Measurements from ENCODE around the gene MEIKIN. TPM values are rescaled to one million over a fixed set of nuclear protein-coding genes. Genes with fewer than 3 reads are reported as not detected.

The MEIKIN gene
- total RNA-seq, 2 donors from 2014 or later: not detected

DNA sequence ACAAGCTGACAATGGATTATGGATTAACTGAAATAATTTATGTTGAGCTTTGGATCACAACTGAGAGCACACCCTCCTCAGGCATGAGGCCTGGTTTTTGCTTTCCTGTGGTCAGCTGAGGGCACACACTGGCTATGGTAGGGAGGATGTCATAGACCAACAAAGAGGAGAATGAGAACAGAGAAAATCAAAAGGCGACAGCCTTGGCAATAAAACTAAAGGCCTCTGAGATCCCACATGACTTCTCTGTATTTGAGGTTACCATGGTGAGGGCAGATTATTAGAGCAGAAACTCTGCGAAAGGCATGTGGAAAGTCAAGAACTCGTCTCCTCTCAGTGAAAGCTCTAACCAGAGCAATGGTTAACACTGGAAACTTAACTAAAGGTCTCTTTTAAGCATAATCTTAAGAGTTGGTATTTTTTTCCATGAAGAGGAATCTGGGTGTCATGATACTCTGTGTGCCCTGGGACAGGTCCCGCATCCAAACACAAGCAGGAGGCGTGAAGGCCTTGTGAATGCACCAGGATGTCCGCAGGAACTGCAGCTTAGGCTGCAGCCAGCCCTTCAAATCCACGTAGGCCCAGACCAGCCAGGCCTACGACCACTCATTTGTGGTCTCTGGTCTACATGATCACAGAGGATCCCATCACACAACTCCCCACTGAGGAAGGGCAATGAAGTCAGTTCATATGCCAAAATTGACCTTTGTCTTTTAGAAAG, 12.4 kb upstream of the MEIKIN start:
- Histone ChIP-seq H3K9me3 (no peaks in the 10 kb centered on the region), H3K27me3 (no peaks in the 10 kb centered on the region), H3K4me1 (no peaks in the 10 kb centered on the region)

DNA sequence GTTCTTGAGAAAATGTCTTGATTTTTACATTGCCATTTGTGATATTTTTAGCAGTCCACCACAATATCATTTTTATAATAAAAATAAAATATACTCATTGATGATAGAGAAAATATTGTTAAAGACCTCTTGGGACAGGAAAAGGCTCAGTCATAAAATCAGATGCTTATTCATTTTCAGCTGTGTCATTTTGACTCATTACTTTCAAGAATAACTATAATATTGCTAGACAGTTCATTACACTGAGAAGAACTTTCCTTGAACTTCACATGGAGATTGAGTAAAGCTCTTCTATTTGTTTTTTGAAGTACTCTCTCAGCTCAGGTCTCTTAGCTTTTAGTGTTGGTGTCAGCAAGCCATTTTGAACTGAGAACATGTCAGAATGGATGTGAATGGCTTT, 8.5 kb upstream of the MEIKIN start:
- no peaks in the 10 kb centered on the region for H3K36me3 ChIP-seq
- TF ChIP-seq, protein P1, sequence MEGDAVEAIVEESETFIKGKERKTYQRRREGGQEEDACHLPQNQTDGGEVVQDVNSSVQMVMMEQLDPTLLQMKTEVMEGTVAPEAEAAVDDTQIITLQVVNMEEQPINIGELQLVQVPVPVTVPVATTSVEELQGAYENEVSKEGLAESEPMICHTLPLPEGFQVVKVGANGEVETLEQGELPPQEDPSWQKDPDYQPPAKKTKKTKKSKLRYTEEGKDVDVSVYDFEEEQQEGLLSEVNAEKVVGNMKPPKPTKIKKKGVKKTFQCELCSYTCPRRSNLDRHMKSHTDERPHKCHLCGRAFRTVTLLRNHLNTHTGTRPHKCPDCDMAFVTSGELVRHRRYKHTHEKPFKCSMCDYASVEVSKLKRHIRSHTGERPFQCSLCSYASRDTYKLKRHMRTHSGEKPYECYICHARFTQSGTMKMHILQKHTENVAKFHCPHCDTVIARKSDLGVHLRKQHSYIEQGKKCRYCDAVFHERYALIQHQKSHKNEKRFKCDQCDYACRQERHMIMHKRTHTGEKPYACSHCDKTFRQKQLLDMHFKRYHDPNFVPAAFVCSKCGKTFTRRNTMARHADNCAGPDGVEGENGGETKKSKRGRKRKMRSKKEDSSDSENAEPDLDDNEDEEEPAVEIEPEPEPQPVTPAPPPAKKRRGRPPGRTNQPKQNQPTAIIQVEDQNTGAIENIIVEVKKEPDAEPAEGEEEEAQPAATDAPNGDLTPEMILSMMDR (IDR thresholded peaks at IDR 0.05): no peak
- H3K9me3 ChIP-seq: no peaks in the 10 kb centered on the region
- H3K4me1 ChIP-seq: no peaks in the 10 kb centered on the region
- no peak overlapping the region for H3K27ac ChIP-seq
- no peak for DNase-seq (ENCODE audit: low spot score)
- no peaks in the 10 kb centered on the region for H3K27me3 ChIP-seq
- no peak overlapping the region for H3K4me3 ChIP-seq

More for the DNA sequence above, 12.4 kb upstream of the MEIKIN start:
- TF ChIP-seq, protein P1 (IDR thresholded peaks at IDR 0.05): no peak
- no peak for DNase-seq (ENCODE audit: low spot score)
- H3K27ac ChIP-seq: no peak overlapping the region
- H3K4me3 ChIP-seq: no peak overlapping the region
- no peaks in the 10 kb centered on the region for H3K36me3 ChIP-seq

DNA sequence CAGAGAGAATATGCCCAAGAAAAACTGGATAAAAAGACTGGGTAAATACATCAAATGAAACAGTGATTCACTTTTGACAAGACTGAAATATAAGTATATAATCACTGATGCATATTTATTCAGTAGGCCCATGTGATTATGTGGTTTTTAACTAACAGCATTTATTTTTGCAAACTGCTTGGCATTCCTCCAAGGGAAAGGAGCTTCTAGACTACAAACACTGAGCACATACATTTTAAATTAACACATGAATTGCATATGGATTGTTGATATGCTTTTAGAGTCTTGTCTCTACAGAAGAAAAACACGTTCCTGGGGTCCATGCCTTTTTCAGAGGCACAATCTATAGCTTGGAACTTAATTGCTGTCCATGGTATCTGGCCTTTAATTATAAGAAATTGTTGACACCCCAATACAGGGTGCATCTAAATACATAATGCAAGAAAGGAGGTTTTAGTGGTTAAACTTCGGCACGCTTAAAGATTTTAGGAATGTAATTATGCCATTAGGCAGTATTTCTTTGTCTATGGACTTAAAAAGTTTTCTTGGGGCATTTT, 6.9 kb upstream of the MEIKIN start:
- no peak overlapping the region for H3K27ac ChIP-seq
- H3K9me3 ChIP-seq: no peaks in the 10 kb centered on the region
- TF ChIP-seq, protein P1 (IDR thresholded peaks at IDR 0.05): no peak
- no peaks in the 10 kb centered on the region for H3K36me3 ChIP-seq
- H3K4me1 ChIP-seq: no peaks in the 10 kb centered on the region
- H3K4me3 ChIP-seq: no peak overlapping the region
- DNase-seq (ENCODE audit: low spot score): no peak
- H3K27me3 ChIP-seq: no peaks in the 10 kb centered on the region

DNA sequence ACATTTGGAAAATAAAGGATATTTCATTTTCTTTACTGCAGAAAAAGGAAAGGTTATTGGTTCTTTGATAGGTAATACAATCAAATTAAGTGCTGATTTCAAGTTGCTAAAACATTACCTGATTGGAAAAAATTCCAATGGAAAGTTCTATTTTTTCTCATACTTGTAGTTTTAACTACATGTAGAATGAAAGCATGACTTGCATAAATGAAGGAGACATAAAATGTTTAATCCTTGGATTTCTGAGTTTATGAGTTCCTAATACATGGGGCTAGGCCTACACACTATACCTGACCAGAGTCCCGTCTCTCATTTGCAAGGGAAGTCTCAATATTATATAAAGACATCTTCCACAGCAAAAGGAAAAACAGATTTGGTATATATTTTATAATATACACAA, 5.2 kb upstream of the MEIKIN start:
- Histone ChIP-seq H3K9me3 (no peaks in the 10 kb centered on the region), H3K4me1 (no peaks in the 10 kb centered on the region), H3K27ac (no peak overlapping the region), H3K4me3 (no peak overlapping the region), H3K27me3 (no peaks in the 10 kb centered on the region), H3K36me3 (no peaks in the 10 kb centered on the region)
- TF ChIP-seq, protein P1 (IDR thresholded peaks at IDR 0.05): no peak
- no peak for DNase-seq (ENCODE audit: low spot score)

DNA sequence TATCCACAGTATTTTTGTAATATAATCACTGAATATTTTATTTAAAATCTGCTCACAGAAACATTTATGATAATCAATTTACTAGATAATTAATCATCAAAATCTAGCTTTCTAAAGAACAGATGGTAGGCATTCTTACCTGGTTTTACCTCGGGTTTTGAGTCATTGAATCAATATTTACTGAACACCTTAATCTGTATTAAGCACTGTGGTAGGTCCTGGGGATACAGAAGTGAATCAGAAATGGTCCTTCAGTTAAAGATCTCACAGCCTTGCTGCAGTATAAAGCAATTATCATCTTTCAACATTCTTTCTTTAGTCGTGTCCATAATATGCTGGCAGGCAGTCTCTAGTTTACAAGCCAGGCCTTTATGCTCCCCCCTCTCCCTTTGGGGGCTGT, 2.0 kb upstream of the MEIKIN start:
- H3K27ac ChIP-seq: no peak overlapping the region
- no peaks in the 10 kb centered on the region for H3K4me1 ChIP-seq
- H3K36me3 ChIP-seq: no peaks in the 10 kb centered on the region
- no peaks in the 10 kb centered on the region for H3K27me3 ChIP-seq
- H3K9me3 ChIP-seq: no peaks in the 10 kb centered on the region
- no peak overlapping the region for H3K4me3 ChIP-seq
- TF ChIP-seq, protein P1 (IDR thresholded peaks at IDR 0.05): no peak
- DNase-seq (ENCODE audit: low spot score): no peak
